MM.1S (cell line): ENCODE data around the gene RIC8A.

ENCODE experiments used
- DNase-seq: peaks from one replicate; pipeline ENCODE4 v3.0.0-alpha.2; 2015
- H2AFZ ChIP-seq: fragments of 300-600 bp; sonication (generic); 2 replicates; pipeline ENCODE4 v1.6.0; 2016; ENCODE audit warnings: antibody characterized with exemption, low read length
- H3F3A ChIP-seq: fragments of 300-600 bp; sonication (generic); 2 replicates; pipeline ENCODE4 v1.6.1; 2016; ENCODE audit warnings: mild to moderate bottlenecking, antibody characterized with exemption, low read length, moderate library complexity, mixed read lengths; ENCODE audit not compliant: insufficient read depth
- H3K27ac ChIP-seq: fragments of 300-600 bp; sonication (generic); 2 replicates; pipeline ENCODE4 v1.5.1; 2016; ENCODE audit warnings: mild to moderate bottlenecking, low read length
- H3K27me3 ChIP-seq: fragments of 300-600 bp; sonication (generic); replicated peaks from 2 replicates; pipeline ENCODE4 v1.6.0; 2016; ENCODE audit warnings: low read length; ENCODE audit not compliant: insufficient read depth
- H3K36me3 ChIP-seq: fragments of 300-600 bp; sonication (generic); replicated peaks from 2 replicates; pipeline ENCODE4 v1.6.1; 2016; ENCODE audit warnings: mild to moderate bottlenecking, low read length, mixed read lengths; ENCODE audit not compliant: insufficient read depth
- H3K4me1 ChIP-seq: fragments of 300-600 bp; sonication (generic); 2 replicates; pipeline ENCODE4 v1.6.1; 2016; ENCODE audit warnings: low read length, mixed read lengths
- H3K4me2 ChIP-seq: fragments of 300-600 bp; sonication (generic); 2 replicates; pipeline ENCODE4 v1.6.0; 2016; ENCODE audit warnings: low read depth, low read length
- H3K4me3 ChIP-seq: fragments of 300-600 bp; sonication (generic); 2 replicates; pipeline ENCODE4 v1.5.1; 2016; ENCODE audit warnings: low read length, mixed read lengths
- H3K79me2 ChIP-seq: fragments of 300-600 bp; sonication (generic); 2 replicates; pipeline ENCODE4 v1.6.1; 2016; ENCODE audit warnings: mixed run types, low read length, mixed read lengths
- H3K9ac ChIP-seq: fragments of 300-600 bp; sonication (generic); 2 replicates; pipeline ENCODE4 v1.6.1; 2016; ENCODE audit warnings: low read length, mixed read lengths
- H3K9me2 ChIP-seq: fragments of 300-600 bp; sonication (generic); replicated peaks from 2 replicates; pipeline ENCODE4 v1.6.1; 2016; ENCODE audit warnings: mild to moderate bottlenecking, low read length, mixed read lengths; ENCODE audit not compliant: insufficient read depth
- H3K9me3 ChIP-seq: fragments of 300-600 bp; sonication (generic); replicated peaks from 2 replicates; pipeline ENCODE4 v1.6.1; 2016; ENCODE audit warnings: mild to moderate bottlenecking, low read length, mixed read lengths; ENCODE audit not compliant: insufficient read depth
- H4K20me1 ChIP-seq: fragments of 300-600 bp; sonication (generic); 2 replicates; pipeline ENCODE4 v1.6.1; 2016; ENCODE audit warnings: mild to moderate bottlenecking, low read length, moderate library complexity, mixed read lengths; ENCODE audit not compliant: insufficient read depth
- EZH2 ChIP-seq: fragments of 300-600 bp; sonication (generic); optimal IDR thresholded peaks from 2 replicates; pipeline ENCODE3; 2017; ENCODE audit warnings: low read depth, mild to moderate bottlenecking, antibody characterized with exemption, low read length, mixed read lengths
- EZH2phosphoT487 ChIP-seq: fragments of 300-600 bp; sonication (generic); IDR thresholded peaks from 2 replicates; pipeline ENCODE4 v1.6.1; 2018; ENCODE audit warnings: antibody characterized with exemption, low read length
- TF ChIP-seq, protein P1 (sequence below): fragments of 300-600 bp; sonication (generic); IDR thresholded peaks from 2 replicates; pipeline ENCODE4 v1.5.1; 2016; ENCODE audit warnings: antibody characterized with exemption, low read length, mixed read lengths

RIC8A gene

DNA sequence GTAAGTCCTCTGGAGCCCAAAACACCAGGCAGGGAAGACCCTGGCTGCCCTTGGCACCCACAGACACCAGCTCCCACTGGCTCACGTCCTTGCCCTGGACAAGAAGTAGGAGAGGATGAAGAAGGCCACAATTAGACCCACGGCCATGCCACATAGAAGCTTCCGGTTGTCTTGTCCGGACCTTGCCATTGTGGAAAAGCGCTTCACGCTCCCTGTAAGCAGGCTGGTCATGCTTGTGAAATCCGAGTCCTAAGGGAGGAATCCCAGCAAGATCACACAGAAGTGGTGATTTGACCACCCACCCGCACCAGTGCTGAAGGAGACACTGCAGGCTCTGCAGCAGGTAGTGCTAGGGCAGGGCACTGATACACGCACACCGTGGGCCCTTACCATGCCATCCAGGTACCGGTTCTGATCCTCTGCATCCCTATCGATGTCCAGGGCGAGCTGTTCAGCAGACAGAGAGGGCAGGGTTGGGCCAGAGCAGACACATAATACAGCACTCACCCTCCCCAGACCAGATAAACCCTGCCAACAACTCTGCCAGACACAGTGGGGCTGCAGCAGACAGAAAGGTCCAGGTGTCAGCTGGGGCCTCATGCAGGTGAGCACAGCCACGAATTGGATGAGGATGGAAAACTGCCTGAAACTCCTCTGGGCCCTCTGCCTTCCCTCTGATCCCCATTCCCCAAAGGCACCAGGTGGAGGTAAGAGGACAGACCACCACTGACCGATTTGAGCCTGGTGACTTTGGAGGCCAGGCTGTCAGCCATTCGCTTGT is 2.1 kb upstream of the RIC8A start:
- no peaks in the 10 kb centered on the region; the same call in 1 of the 2 replicates for H3K36me3 ChIP-seq
- no peak overlapping the region; the same call in 1 of the 2 replicates for H3K9ac ChIP-seq
- H4K20me1 ChIP-seq = no peaks in the 10 kb centered on the region; the same call in 1 of the 2 replicates
- no peaks in the 10 kb centered on the region for H3K9me3 ChIP-seq
- H3K9me2 ChIP-seq = no peaks in the 10 kb centered on the region
- peaks cover 10% of the 10 kb centered on the region for H3F3A ChIP-seq
- no peaks in the 10 kb centered on the region for H3K27me3 ChIP-seq
- TF ChIP-seq EZH2phosphoT487 (no peak), EZH2 (no peak)
- TF ChIP-seq, protein P1, sequence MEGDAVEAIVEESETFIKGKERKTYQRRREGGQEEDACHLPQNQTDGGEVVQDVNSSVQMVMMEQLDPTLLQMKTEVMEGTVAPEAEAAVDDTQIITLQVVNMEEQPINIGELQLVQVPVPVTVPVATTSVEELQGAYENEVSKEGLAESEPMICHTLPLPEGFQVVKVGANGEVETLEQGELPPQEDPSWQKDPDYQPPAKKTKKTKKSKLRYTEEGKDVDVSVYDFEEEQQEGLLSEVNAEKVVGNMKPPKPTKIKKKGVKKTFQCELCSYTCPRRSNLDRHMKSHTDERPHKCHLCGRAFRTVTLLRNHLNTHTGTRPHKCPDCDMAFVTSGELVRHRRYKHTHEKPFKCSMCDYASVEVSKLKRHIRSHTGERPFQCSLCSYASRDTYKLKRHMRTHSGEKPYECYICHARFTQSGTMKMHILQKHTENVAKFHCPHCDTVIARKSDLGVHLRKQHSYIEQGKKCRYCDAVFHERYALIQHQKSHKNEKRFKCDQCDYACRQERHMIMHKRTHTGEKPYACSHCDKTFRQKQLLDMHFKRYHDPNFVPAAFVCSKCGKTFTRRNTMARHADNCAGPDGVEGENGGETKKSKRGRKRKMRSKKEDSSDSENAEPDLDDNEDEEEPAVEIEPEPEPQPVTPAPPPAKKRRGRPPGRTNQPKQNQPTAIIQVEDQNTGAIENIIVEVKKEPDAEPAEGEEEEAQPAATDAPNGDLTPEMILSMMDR = no peak
- H3K79me2 ChIP-seq = peaks cover 48% of the 10 kb centered on the region
- no peak overlapping the region for H3K27ac ChIP-seq
- H2AFZ ChIP-seq = no peak overlapping the region
- no peak for DNase-seq
- peaks cover 16% of the 10 kb centered on the region for H3K4me1 ChIP-seq
- H3K4me3 ChIP-seq = no peak overlapping the region
- peak overlapping the region; percentile 72; the same call in 1 of the 2 replicates for H3K4me2 ChIP-seq

DNA sequence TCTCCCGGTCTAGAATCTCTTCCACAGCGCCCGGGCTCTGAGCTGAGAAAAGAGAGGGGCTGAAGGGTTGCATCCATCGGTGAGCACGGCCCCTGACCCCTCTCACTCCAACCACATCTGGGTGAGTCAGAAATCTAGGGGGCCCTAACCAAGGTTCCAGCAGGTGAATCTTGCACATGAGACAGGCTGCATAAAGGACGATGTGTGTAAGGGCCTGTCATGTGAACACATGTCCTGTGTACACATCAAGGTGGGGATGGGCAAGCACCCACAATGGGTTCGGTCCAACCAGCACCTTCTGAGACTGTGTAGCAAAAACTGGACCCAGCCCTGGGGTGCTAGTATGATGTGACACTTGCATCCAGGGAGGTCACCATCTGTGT is 1.5 kb upstream of the RIC8A start:
- Histone ChIP-seq H3K4me2 (peak overlapping the region; percentile 72), H3F3A (peaks cover 10% of the 10 kb centered on the region), H3K4me1 (peaks cover 16% of the 10 kb centered on the region), H2AFZ (no peak overlapping the region), H3K27me3 (no peaks in the 10 kb centered on the region), H3K9me2 (no peaks in the 10 kb centered on the region), H3K36me3 (peaks cover 2% of the 10 kb centered on the region; the same call in 1 of the 2 replicates), H3K9ac (peak overlapping the region; percentile 98; the same call in 1 of the 2 replicates), H3K9me3 (no peaks in the 10 kb centered on the region), H3K27ac (no peak overlapping the region), H3K79me2 (peaks cover 54% of the 10 kb centered on the region), H4K20me1 (no peaks in the 10 kb centered on the region; the same call in 1 of the 2 replicates), H3K4me3 (peak overlapping the region; percentile 97)
- TF ChIP-seq, protein P1 = no peak
- TF ChIP-seq EZH2 (no peak), EZH2phosphoT487 (no peak)
- DNase-seq = no peak

DNA sequence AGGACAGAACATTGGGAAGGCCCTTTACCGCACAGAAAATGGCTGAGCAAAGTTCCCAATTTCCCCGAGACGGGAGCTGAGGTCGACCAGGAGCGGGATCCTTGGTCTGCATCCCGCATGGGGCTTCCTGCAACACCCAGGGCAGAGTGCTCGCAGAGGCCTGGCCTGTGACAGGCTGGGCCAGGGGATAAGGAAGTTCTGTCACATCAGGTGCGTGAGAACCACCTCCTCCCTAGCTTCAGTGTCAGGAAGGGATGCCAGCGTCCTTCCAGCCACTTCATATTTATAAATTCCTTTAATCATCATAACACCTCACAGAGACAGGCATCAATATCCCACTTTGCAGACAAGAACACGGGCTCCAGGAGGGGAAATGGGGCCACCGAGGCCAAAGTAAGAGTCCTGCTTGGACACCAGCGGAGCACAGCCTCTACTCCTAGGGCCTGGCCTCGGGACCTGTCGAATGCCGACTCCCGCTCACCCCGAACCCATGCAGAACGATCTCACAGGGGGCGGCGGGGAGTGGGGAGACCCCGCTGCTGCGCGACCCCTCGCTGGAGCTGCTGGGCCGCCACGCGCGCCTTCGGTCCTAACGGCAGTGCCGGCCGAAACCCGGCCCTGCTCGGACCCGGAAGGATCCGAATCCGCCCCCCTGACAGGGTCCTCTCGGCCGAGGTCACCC is 841 bp upstream of the RIC8A start:
- Histone ChIP-seq H3K4me2 (peak overlapping the region; percentile 72), H3K9me2 (no peaks in the 10 kb centered on the region), H2AFZ (peak overlapping the region; percentile 52; the same call in 1 of the 2 replicates), H3K36me3 (peaks cover 9% of the 10 kb centered on the region; the same call in 1 of the 2 replicates), H4K20me1 (no peaks in the 10 kb centered on the region; the same call in 1 of the 2 replicates), H3K4me1 (peaks cover 16% of the 10 kb centered on the region), H3K9me3 (no peaks in the 10 kb centered on the region), H3K27ac (peak overlapping the region; percentile 100; the same call in 1 of the 2 replicates), H3K9ac (peak overlapping the region; percentile 98), H3K4me3 (peak overlapping the region; percentile 97), H3K27me3 (no peaks in the 10 kb centered on the region), H3F3A (peaks cover 10% of the 10 kb centered on the region), H3K79me2 (peaks cover 60% of the 10 kb centered on the region)
- no peak for DNase-seq
- TF ChIP-seq EZH2 (no peak), EZH2phosphoT487 (no peak)
- TF ChIP-seq, protein P1 = no peak
